ENCODE data around the gene GALNT2. TPM values are rescaled to one million over a fixed set of nuclear protein-coding genes. Genes with fewer than 3 reads are reported as not detected.

Gene GALNT2
- total and polyA plus RNA-seq, 2 experiments from 2014 or later: 96.7 to 143 TPM

- Histone ChIP-seq H3K4me1 (ENCODE audit: insufficient read depth) (peaks cover 37% of the 10 kb centered on the region), H3K9me3 (ENCODE audit: low read depth) (no peaks in the 10 kb centered on the region), H3K79me2 (peaks cover 87% of the 10 kb centered on the region), H3K27me3 (no peaks in the 10 kb centered on the region), H2AFZ (no peak overlapping the region), H4K20me1 (ENCODE audit: insufficient read depth, poor library complexity, severe bottlenecking) (peaks cover 12% of the 10 kb centered on the region), H3K4me3 (no peak overlapping the region), H3K36me3 (replicated peaks; ENCODE audit: insufficient read depth, low read depth) (no peaks in the 10 kb centered on the region), H3K27ac (no peak overlapping the region), H3K4me2 (peak overlapping the region; percentile 29), H3K9me2 (replicated peaks; ENCODE audit: insufficient read depth) (no peaks in the 10 kb centered on the region)
- TF ChIP-seq, protein P1, sequence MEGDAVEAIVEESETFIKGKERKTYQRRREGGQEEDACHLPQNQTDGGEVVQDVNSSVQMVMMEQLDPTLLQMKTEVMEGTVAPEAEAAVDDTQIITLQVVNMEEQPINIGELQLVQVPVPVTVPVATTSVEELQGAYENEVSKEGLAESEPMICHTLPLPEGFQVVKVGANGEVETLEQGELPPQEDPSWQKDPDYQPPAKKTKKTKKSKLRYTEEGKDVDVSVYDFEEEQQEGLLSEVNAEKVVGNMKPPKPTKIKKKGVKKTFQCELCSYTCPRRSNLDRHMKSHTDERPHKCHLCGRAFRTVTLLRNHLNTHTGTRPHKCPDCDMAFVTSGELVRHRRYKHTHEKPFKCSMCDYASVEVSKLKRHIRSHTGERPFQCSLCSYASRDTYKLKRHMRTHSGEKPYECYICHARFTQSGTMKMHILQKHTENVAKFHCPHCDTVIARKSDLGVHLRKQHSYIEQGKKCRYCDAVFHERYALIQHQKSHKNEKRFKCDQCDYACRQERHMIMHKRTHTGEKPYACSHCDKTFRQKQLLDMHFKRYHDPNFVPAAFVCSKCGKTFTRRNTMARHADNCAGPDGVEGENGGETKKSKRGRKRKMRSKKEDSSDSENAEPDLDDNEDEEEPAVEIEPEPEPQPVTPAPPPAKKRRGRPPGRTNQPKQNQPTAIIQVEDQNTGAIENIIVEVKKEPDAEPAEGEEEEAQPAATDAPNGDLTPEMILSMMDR (IDR thresholded peaks at IDR 0.05; ENCODE audit: poor library complexity): no peak
- WGBS (ENCODE audit: low lambda C conversion rate, missing lambda C conversion rate): 49% methylated on average over 6 of the region's 7 CpGs
- no peak for DNase-seq (ENCODE audit: low spot score)
Measured at GRCh38 chr1:230112131-230112701, 45.2 kb downstream of the GALNT2 start.

GRCh38 chr1:230112782-230113181 is 45.7 kb downstream of the GALNT2 start:
- peak overlapping the region; percentile 29 for H3K4me2 ChIP-seq
- 82% methylated on average over 4 of the region's 5 CpGs for WGBS (ENCODE audit: low lambda C conversion rate, missing lambda C conversion rate)

GRCh38 chr1:230113235-230113592 is 46.2 kb downstream of the GALNT2 start:
- Histone ChIP-seq H3K4me2 (peak overlapping the region; percentile 57), H3K4me3 (no peak overlapping the region), H3K4me1 (ENCODE audit: insufficient read depth) (peaks cover 37% of the 10 kb centered on the region), H3K79me2 (peaks cover 85% of the 10 kb centered on the region), H3K9me2 (replicated peaks; ENCODE audit: insufficient read depth) (no peaks in the 10 kb centered on the region), H3K36me3 (replicated peaks; ENCODE audit: insufficient read depth, low read depth) (no peaks in the 10 kb centered on the region), H4K20me1 (ENCODE audit: insufficient read depth, poor library complexity, severe bottlenecking) (peaks cover 12% of the 10 kb centered on the region), H2AFZ (no peak overlapping the region), H3K9me3 (ENCODE audit: low read depth) (no peaks in the 10 kb centered on the region), H3K27me3 (no peaks in the 10 kb centered on the region), H3K27ac (peak overlapping the region; percentile 72)
- TF ChIP-seq EZH2 (IDR thresholded peaks at IDR 0.05; ENCODE audit: borderline replicate concordance) (no peak), EZH2phosphoT487 (IDR thresholded peaks at IDR 0.05; ENCODE audit: low read depth, severe bottlenecking, unreplicated experiment) (no peak)
- TF ChIP-seq, protein P1 (IDR thresholded peaks at IDR 0.05; ENCODE audit: poor library complexity): no peak
- DNase-seq (ENCODE audit: low spot score): peak; percentile 18
- 85% methylated on average over 4 of the region's 4 CpGs for WGBS (ENCODE audit: low lambda C conversion rate, missing lambda C conversion rate)

More at GRCh38 chr1:230112782-230113181, 45.7 kb downstream of the GALNT2 start:
- no peaks in the 10 kb centered on the region for H3K36me3 ChIP-seq (replicated peaks; ENCODE audit: insufficient read depth, low read depth)
- no peak for DNase-seq (ENCODE audit: low spot score)
- H3K9me3 ChIP-seq (ENCODE audit: low read depth): no peaks in the 10 kb centered on the region
- H3K4me3 ChIP-seq: no peak overlapping the region
- peaks cover 85% of the 10 kb centered on the region for H3K79me2 ChIP-seq
- H3K9me2 ChIP-seq (replicated peaks; ENCODE audit: insufficient read depth): no peaks in the 10 kb centered on the region
- no peaks in the 10 kb centered on the region for H3K27me3 ChIP-seq
- H4K20me1 ChIP-seq (ENCODE audit: insufficient read depth, poor library complexity, severe bottlenecking): peaks cover 12% of the 10 kb centered on the region
- TF ChIP-seq, protein P1 (IDR thresholded peaks at IDR 0.05; ENCODE audit: poor library complexity): no peak
- no peak for TF ChIP-seq EZH2 (IDR thresholded peaks at IDR 0.05; ENCODE audit: borderline replicate concordance)
- TF ChIP-seq EZH2phosphoT487 (IDR thresholded peaks at IDR 0.05; ENCODE audit: low read depth, severe bottlenecking, unreplicated experiment): no peak
- no peak overlapping the region for H3K27ac ChIP-seq
- peaks cover 37% of the 10 kb centered on the region for H3K4me1 ChIP-seq (ENCODE audit: insufficient read depth)
- H2AFZ ChIP-seq: no peak overlapping the region
